ENCODE results near the gene CDC42. TPM values are rescaled to one million over a fixed set of nuclear protein-coding genes. Genes with fewer than 3 reads are reported as not detected.

CDC42 gene
- total RNA-seq, 1 experiment from 2014 or later: 198 TPM

DNA sequence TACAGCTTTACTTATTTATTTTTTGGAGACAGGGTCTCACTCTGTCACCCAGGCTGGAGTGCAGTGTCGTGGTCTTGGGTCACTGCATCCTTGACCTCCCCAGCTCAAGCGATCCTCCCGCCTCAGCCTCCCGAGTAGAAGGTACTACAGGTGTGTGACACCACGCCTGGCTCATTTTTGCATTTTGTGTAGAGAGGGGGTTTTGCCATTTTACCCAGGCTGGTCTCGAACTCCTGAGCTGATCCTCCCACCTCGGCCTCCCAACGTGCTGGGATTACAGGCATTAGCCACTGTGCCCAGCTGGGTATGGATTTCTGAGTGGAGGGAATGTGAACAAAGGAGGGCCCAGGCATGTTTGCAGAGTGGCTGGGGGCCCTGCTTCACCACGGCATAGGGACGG, 46.2 kb downstream of the CDC42 start:
- no peak for DNase-seq (ENCODE audit: low spot score)
- POLR2A ChIA-PET (ENCODE audit: low non-redundant PET): no interaction called here
- CTCF ChIA-PET: no interaction called here
- peaks cover 3% of the 10 kb centered on the region for H3K36me3 ChIP-seq (ENCODE audit: insufficient read depth, low read length, poor library complexity, severe bottlenecking)
- no TSS peak for BruUV-seq (replicated peaks)
- intact Hi-C loops (cut with micrococcal nuclease; ENCODE audit: unreplicated experiment): no loop called here
- TF ChIP-seq EZH2 (IDR thresholded peaks at IDR 0.05; ENCODE audit: borderline replicate concordance, low read depth, low read length, poor library complexity, severe bottlenecking): no peak
- no peak for TF ChIP-seq CTCF (conservative IDR thresholded peaks at IDR 0.05; ENCODE audit: low read depth, low read length)
- no peaks in the 10 kb centered on the region for H3K27me3 ChIP-seq (replicated peaks; ENCODE audit: insufficient read depth, low read depth, low read length, poor library complexity)
- H3K9me3 ChIP-seq (ENCODE audit: low read depth, low read length, poor library complexity, severe bottlenecking): no peaks in the 10 kb centered on the region
- peaks cover 4% of the 10 kb centered on the region for H3K4me1 ChIP-seq (ENCODE audit: insufficient read depth, low read length, poor library complexity, severe bottlenecking)
- no peak overlapping the region for H3K4me3 ChIP-seq (ENCODE audit: low read depth, low read length, poor library complexity, severe bottlenecking)
- H3K27ac ChIP-seq (ENCODE audit: low read depth, low read length, poor library complexity, severe bottlenecking): no peak overlapping the region

DNA sequence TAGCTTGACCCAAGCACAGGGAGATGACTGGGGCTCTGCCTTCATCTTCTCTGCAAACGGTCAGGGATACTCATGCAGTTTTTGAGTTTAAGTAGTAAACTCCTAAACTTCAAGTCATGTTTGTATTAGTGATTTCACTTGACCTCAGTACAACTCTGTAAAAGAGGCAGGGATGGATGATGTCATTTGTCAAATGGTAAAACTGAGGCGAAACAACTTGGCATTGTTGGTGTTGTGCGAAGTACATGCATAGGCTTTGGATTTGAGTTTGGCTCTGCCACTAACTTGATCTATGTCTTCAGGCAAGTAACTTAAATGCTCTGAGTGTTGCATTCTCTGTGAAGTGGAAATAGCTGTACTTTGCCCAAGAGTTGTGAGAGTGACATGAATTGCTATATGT, 47.7 kb downstream of the CDC42 start:
- H3K4me1 ChIP-seq (ENCODE audit: insufficient read depth, low read length, poor library complexity, severe bottlenecking): peaks cover 4% of the 10 kb centered on the region
- H3K36me3 ChIP-seq (ENCODE audit: insufficient read depth, low read length, poor library complexity, severe bottlenecking): no peaks in the 10 kb centered on the region
- no peak overlapping the region for H3K4me3 ChIP-seq (ENCODE audit: low read depth, low read length, poor library complexity, severe bottlenecking)
- CTCF ChIA-PET: no interaction called here
- intact Hi-C loops (cut with micrococcal nuclease; ENCODE audit: unreplicated experiment): loop anchor here (10.0 kb wide), 1 partner anchor 315 kb away; no protein-coding TSS in a partner anchor
- H3K9me3 ChIP-seq (ENCODE audit: low read depth, low read length, poor library complexity, severe bottlenecking): no peaks in the 10 kb centered on the region
- H3K27ac ChIP-seq (ENCODE audit: low read depth, low read length, poor library complexity, severe bottlenecking): no peak overlapping the region
- TF ChIP-seq EZH2 (IDR thresholded peaks at IDR 0.05; ENCODE audit: borderline replicate concordance, low read depth, low read length, poor library complexity, severe bottlenecking): no peak
- TF ChIP-seq CTCF (conservative IDR thresholded peaks at IDR 0.05; ENCODE audit: low read depth, low read length): no peak
- no peaks in the 10 kb centered on the region for H3K27me3 ChIP-seq (replicated peaks; ENCODE audit: insufficient read depth, low read depth, low read length, poor library complexity)
- no peak for DNase-seq (ENCODE audit: low spot score)
- BruUV-seq (replicated peaks): no TSS peak
- POLR2A ChIA-PET (ENCODE audit: low non-redundant PET): no interaction called here

DNA sequence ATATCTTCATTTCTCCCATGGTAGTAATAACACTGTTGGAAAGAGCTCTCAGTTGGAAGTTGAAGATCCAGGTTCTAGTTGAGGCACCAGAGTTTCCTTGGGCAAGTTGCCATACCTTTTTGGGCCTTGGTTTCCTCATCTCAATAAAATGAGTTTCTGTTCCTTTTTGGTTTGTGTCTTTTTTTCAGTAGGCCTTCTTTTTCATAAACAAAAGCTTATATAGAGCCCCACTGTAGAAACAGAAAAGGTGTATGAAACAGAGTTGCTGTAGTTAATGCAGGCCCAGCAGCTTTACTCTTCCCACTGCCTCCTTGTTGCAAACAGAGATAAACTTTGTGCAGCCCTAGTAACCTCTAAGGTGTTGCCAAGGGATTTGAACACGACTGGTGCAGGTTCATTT, 48.7 kb downstream of the CDC42 start:
- intact Hi-C loops (cut with micrococcal nuclease; ENCODE audit: unreplicated experiment): loop anchor here (10.0 kb wide), 1 partner anchor 314 kb away; no protein-coding TSS in a partner anchor
- H3K27me3 ChIP-seq (replicated peaks; ENCODE audit: insufficient read depth, low read depth, low read length, poor library complexity): no peaks in the 10 kb centered on the region
- DNase-seq (ENCODE audit: low spot score): no peak
- no peak for TF ChIP-seq EZH2 (IDR thresholded peaks at IDR 0.05; ENCODE audit: borderline replicate concordance, low read depth, low read length, poor library complexity, severe bottlenecking)
- H3K9me3 ChIP-seq (ENCODE audit: low read depth, low read length, poor library complexity, severe bottlenecking): no peaks in the 10 kb centered on the region
- no TSS peak for BruUV-seq (replicated peaks)
- POLR2A ChIA-PET (ENCODE audit: low non-redundant PET): no interaction called here
- CTCF ChIA-PET: no interaction called here
- no peaks in the 10 kb centered on the region for H3K36me3 ChIP-seq (ENCODE audit: insufficient read depth, low read length, poor library complexity, severe bottlenecking)
- H3K27ac ChIP-seq (ENCODE audit: low read depth, low read length, poor library complexity, severe bottlenecking): no peak overlapping the region
- no peak overlapping the region for H3K4me3 ChIP-seq (ENCODE audit: low read depth, low read length, poor library complexity, severe bottlenecking)
- H3K4me1 ChIP-seq (ENCODE audit: insufficient read depth, low read length, poor library complexity, severe bottlenecking): peaks cover 1% of the 10 kb centered on the region

DNA sequence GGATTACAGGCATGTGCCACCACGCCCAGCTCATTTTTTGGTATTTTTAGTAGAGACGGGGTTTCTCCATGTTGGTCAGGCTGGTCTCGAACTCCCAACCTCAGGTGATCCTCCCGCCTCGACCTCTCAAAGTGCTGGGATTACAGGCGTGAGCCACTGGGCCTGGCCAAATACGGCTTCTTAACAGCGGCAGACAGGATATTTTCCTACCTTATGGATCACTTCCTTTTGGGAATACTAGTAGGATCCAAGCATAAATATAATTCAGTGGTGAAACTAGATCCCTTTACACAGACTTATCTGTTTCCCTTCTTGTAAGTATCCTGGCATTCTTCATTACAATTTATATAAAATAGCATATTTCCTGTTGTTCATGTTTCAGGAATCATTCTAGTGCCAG, 49.5 kb downstream of the CDC42 start:
- H3K27ac ChIP-seq (ENCODE audit: low read depth, low read length, poor library complexity, severe bottlenecking): no peak overlapping the region
- intact Hi-C loops (cut with micrococcal nuclease; ENCODE audit: unreplicated experiment): loop anchor here (10.0 kb wide), 1 partner anchor 313 kb away; no protein-coding TSS in a partner anchor
- TF ChIP-seq EZH2 (IDR thresholded peaks at IDR 0.05; ENCODE audit: borderline replicate concordance, low read depth, low read length, poor library complexity, severe bottlenecking): no peak
- TF ChIP-seq CTCF (conservative IDR thresholded peaks at IDR 0.05; ENCODE audit: low read depth, low read length): no peak
- ChIA-PET POLR2A (ENCODE audit: low non-redundant PET) (no interaction called here), CTCF (no interaction called here)
- no peaks in the 10 kb centered on the region for H3K27me3 ChIP-seq (replicated peaks; ENCODE audit: insufficient read depth, low read depth, low read length, poor library complexity)
- H3K4me3 ChIP-seq (ENCODE audit: low read depth, low read length, poor library complexity, severe bottlenecking): no peak overlapping the region
- DNase-seq (ENCODE audit: low spot score): no peak
- BruUV-seq (replicated peaks): no TSS peak
- no peaks in the 10 kb centered on the region for H3K4me1 ChIP-seq (ENCODE audit: insufficient read depth, low read length, poor library complexity, severe bottlenecking)
- H3K9me3 ChIP-seq (ENCODE audit: low read depth, low read length, poor library complexity, severe bottlenecking): no peaks in the 10 kb centered on the region
- H3K36me3 ChIP-seq (ENCODE audit: insufficient read depth, low read length, poor library complexity, severe bottlenecking): no peaks in the 10 kb centered on the region
